ENCODE measurements around the gene PLXNA4.
"Not testable (repeated sequence)": the region's sequence is repeated elsewhere in the genome, so short reads cannot be mapped to it uniquely, and the experiment has no call there.

The PLXNA4 gene

DNA sequence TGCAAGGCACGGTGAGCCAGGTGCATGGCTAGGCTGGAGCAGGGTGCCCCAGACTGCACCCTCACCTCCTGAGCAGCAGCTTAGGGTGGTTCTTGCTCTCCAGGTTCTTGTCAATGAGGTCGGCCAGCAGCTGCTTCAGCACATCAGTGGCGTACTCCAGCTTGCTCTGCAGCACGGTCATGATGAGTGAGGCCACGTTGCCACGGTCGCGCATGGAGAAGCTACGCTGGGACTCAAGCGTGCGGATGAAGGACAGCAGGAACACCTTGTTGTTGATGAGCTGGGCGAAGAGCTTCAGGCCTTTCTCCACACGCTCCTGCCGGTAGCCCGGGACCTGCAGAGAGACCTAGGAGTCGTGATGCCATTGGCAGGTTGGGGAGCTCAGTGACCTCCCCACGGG is 408.0 kb downstream of the PLXNA4 start:
- Histone ChIP-seq H3K27me3 (ENCODE audit: low read depth, low read length) (peaks cover 33% of the 10 kb centered on the region), H3K27ac (ENCODE audit: low read length) (no peak overlapping the region), H3K4me2 (ENCODE audit: low read length) (no peak overlapping the region), H3K36me3 (replicated peaks; ENCODE audit: low read depth, low read length) (no peaks in the 10 kb centered on the region), H3K79me2 (ENCODE audit: low read length) (no peaks in the 10 kb centered on the region), H3K9me3 (ENCODE audit: insufficient read depth, low read length) (no peaks in the 10 kb centered on the region), H3K4me1 (ENCODE audit: low read length) (no peaks in the 10 kb centered on the region), H2AFZ (ENCODE audit: low read depth, low read length) (no peak overlapping the region), H3K4me3 (ENCODE audit: low read length) (no peak overlapping the region), H4K20me1 (ENCODE audit: insufficient read depth, low read length) (no peaks in the 10 kb centered on the region), H3K9ac (ENCODE audit: low read length) (no peak overlapping the region)
- no peak for TF ChIP-seq EZH2phosphoT487 (IDR thresholded peaks at IDR 0.05; ENCODE audit: low read depth)
- TF ChIP-seq, protein P1, sequence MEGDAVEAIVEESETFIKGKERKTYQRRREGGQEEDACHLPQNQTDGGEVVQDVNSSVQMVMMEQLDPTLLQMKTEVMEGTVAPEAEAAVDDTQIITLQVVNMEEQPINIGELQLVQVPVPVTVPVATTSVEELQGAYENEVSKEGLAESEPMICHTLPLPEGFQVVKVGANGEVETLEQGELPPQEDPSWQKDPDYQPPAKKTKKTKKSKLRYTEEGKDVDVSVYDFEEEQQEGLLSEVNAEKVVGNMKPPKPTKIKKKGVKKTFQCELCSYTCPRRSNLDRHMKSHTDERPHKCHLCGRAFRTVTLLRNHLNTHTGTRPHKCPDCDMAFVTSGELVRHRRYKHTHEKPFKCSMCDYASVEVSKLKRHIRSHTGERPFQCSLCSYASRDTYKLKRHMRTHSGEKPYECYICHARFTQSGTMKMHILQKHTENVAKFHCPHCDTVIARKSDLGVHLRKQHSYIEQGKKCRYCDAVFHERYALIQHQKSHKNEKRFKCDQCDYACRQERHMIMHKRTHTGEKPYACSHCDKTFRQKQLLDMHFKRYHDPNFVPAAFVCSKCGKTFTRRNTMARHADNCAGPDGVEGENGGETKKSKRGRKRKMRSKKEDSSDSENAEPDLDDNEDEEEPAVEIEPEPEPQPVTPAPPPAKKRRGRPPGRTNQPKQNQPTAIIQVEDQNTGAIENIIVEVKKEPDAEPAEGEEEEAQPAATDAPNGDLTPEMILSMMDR (IDR thresholded peaks at IDR 0.05; ENCODE audit: low read depth, low read length) = no peak

- H4K20me1 ChIP-seq (ENCODE audit: insufficient read depth, low read length); H3K36me3 ChIP-seq (replicated peaks; ENCODE audit: low read depth, low read length); H3K4me3 ChIP-seq (ENCODE audit: low read length); H3K27ac ChIP-seq (ENCODE audit: low read length); H3K4me1 ChIP-seq (ENCODE audit: low read length); H3K9me3 ChIP-seq (ENCODE audit: insufficient read depth, low read length); H3K79me2 ChIP-seq (ENCODE audit: low read length); H2AFZ ChIP-seq (ENCODE audit: low read depth, low read length); H3K9ac ChIP-seq (ENCODE audit: low read length); H3K4me2 ChIP-seq (ENCODE audit: low read length): not testable (repeated sequence)
- H3K27me3 ChIP-seq (ENCODE audit: low read depth, low read length) = peaks cover 15% of the 10 kb centered on the region
Observed at GRCh38 chr7:132165695-132166094, 410.6 kb downstream of the PLXNA4 start.

DNA sequence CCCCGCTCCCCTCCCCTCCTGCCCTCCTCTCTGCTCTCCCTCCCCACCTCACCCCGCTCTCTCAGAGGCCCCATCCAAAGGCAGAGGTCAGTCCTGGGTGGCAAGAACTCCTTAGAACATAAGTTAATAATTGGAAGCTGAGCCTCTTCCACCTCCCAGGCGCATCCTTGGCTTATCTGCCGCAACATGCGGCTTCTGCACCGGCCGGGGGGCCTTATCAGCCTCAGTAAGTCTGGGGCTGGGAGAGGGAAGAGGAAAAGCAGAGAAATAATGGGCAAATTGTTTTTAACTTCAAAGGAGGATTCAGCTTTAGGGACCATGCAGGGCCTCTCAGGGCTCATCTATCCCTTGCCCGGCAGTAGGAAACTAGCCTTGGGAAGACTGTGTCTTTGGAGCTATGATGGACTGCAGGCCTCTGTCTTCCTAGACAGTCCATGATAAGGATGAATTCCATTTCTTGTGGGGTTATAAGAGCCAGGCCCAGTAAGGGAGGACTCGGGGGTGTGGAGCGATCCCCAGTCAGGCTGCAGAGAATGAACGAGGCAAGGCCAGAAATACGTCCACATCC is 411.6 kb downstream of the PLXNA4 start:
- H3K27ac ChIP-seq (ENCODE audit: low read length) = no peak overlapping the region
- peaks cover 8% of the 10 kb centered on the region for H3K27me3 ChIP-seq (ENCODE audit: low read depth, low read length)
- H3K36me3 ChIP-seq (replicated peaks; ENCODE audit: low read depth, low read length) = no peaks in the 10 kb centered on the region
- H2AFZ ChIP-seq (ENCODE audit: low read depth, low read length) = no peak overlapping the region
- H3K4me2 ChIP-seq (ENCODE audit: low read length) = no peak overlapping the region
- H3K4me3 ChIP-seq (ENCODE audit: low read length) = no peak overlapping the region
- H3K79me2 ChIP-seq (ENCODE audit: low read length) = no peaks in the 10 kb centered on the region
- H3K4me1 ChIP-seq (ENCODE audit: low read length) = no peaks in the 10 kb centered on the region
- no peaks in the 10 kb centered on the region for H3K9me3 ChIP-seq (ENCODE audit: insufficient read depth, low read length)
- no peak for TF ChIP-seq EZH2phosphoT487 (IDR thresholded peaks at IDR 0.05; ENCODE audit: low read depth)
- TF ChIP-seq, protein P1 (IDR thresholded peaks at IDR 0.05; ENCODE audit: low read depth, low read length) = no peak
- H4K20me1 ChIP-seq (ENCODE audit: insufficient read depth, low read length) = no peaks in the 10 kb centered on the region
- no peak overlapping the region for H3K9ac ChIP-seq (ENCODE audit: low read length)

DNA sequence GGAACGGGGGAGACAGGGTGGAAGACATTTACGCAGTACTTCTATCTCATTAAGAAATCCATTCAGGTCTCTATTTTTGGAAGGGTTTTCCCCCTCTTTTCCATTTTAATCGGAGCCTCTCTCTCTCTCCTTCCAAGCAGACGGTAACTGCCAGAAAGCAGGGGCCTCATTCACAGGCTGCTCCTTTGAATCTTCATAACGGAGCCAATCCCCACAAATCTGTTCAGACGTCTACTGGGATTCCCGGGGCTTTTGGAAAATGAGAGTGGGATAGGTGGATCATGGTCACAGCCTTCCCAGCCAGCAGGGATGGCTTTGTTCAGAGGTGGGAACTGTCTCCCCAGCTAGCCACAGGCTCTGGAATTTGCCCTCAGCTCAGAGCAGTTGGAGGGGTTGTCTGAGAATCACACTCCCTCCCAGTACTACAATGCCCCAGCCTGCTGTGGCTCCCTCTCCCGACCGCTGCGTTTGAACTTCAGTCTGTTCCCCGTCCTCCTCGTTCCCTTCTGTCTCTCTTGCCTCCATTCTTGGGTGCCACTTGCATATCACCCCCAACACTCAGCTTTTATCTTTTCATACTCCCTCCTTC is 413.6 kb downstream of the PLXNA4 start:
- TF ChIP-seq, protein P1 (IDR thresholded peaks at IDR 0.05; ENCODE audit: low read depth, low read length) = no peak
- no peak for TF ChIP-seq EZH2phosphoT487 (IDR thresholded peaks at IDR 0.05; ENCODE audit: low read depth)

More for the DNA sequence above, 413.6 kb downstream of the PLXNA4 start:
- no peaks in the 10 kb centered on the region for H3K4me1 ChIP-seq (ENCODE audit: low read length)
- H2AFZ ChIP-seq (ENCODE audit: low read depth, low read length) = no peak overlapping the region
- H4K20me1 ChIP-seq (ENCODE audit: insufficient read depth, low read length) = no peaks in the 10 kb centered on the region
- no peak overlapping the region for H3K27ac ChIP-seq (ENCODE audit: low read length)
- H3K27me3 ChIP-seq (ENCODE audit: low read depth, low read length) = peaks cover 17% of the 10 kb centered on the region; the same call in 1 of the 2 replicates
- no peak overlapping the region for H3K4me3 ChIP-seq (ENCODE audit: low read length)
- H3K36me3 ChIP-seq (replicated peaks; ENCODE audit: low read depth, low read length) = no peaks in the 10 kb centered on the region
- no peak overlapping the region for H3K4me2 ChIP-seq (ENCODE audit: low read length)
- H3K9ac ChIP-seq (ENCODE audit: low read length) = no peak overlapping the region
- H3K79me2 ChIP-seq (ENCODE audit: low read length) = no peaks in the 10 kb centered on the region
- no peaks in the 10 kb centered on the region for H3K9me3 ChIP-seq (ENCODE audit: insufficient read depth, low read length)
